ENCODE data around the gene MLANA. TPM values are rescaled to one million over a fixed set of nuclear protein-coding genes. Genes with fewer than 3 reads are reported as not detected.

Gene MLANA
- total and polyA plus RNA-seq, 10 of the 15 experiments (the other 5 are each of a cell fraction or from before 2014, with no cell fraction given): 0.11 to 0.26 (median 0.13) TPM; not detected in 6

DNA sequence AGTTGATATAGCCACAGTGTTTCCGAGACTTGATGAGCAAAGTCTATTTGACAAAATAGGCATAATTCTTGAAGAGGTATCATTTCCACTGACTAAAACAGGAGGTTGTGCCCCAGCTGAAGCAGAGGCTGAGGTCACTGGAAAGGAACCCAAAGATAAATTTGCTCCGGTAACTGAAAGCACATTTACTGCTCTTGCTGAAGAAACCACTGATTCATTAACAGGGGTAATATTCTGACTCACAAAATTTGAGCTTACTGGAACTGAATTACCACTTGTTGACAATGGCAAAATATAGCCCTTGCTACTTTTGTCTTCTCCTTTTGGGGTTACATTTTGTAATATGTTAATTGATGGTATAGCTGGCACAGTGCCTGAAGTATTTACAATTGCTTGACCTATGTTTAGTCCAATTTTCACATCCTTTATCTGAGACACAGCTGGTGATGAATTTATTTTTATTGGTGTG, 30.2 kb downstream of the MLANA start (continued):
- TF ChIP-seq, protein P1, sequence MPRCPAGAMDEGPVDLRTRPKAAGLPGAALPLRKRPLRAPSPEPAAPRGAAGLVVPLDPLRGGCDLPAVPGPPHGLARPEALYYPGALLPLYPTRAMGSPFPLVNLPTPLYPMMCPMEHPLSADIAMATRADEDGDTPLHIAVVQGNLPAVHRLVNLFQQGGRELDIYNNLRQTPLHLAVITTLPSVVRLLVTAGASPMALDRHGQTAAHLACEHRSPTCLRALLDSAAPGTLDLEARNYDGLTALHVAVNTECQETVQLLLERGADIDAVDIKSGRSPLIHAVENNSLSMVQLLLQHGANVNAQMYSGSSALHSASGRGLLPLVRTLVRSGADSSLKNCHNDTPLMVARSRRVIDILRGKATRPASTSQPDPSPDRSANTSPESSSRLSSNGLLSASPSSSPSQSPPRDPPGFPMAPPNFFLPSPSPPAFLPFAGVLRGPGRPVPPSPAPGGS (IDR thresholded peaks at IDR 0.05; ENCODE audit: borderline replicate concordance, insufficient read depth, low read depth, low read length, poor library complexity, severe bottlenecking): no peak
- TF ChIP-seq BHLHE40 (IDR thresholded peaks at IDR 0.05; ENCODE audit: borderline replicate concordance in 1 of 2, low read depth in 2 of 2, low read length in 1 of 2) (peak; percentile 45 to 62; a peak in 2 of 4 replicates), STAT1 (conservative IDR thresholded peaks at IDR 0.05) (no peak), SIX5 (IDR thresholded peaks at IDR 0.05; ENCODE audit: low read depth, low read length, severe bottlenecking) (no peak), PML (IDR thresholded peaks at IDR 0.05; ENCODE audit: low read length) (no peak), MEF2B (IDR thresholded peaks at IDR 0.05; ENCODE audit: partially characterized antibody, poor library complexity, severe bottlenecking) (peak; percentile 92), EP300 (IDR thresholded peaks at IDR 0.05; ENCODE audit: borderline replicate concordance in 1 of 2, control insufficient read depth in 1 of 2, low read depth in 2 of 2, low read length in 2 of 2) (peak; percentile 87 to 94; a peak in 3 of 4 replicates), SREBF2 (IDR thresholded peaks at IDR 0.05; ENCODE audit: low read length) (no peak), YBX1 (IDR thresholded peaks at IDR 0.05) (no peak), BMI1 (IDR thresholded peaks at IDR 0.05; ENCODE audit: borderline replicate concordance) (peak; percentile 46; the same call in 1 of the 2 replicates), YY1 (IDR thresholded peaks at IDR 0.05; ENCODE audit: low read depth, low read length) (no peak), CBX5 (IDR thresholded peaks at IDR 0.05; ENCODE audit: low read depth) (no peak), NR2C1 (IDR thresholded peaks at IDR 0.05) (peak; percentile 30; the same call in 1 of the 2 replicates), NR2C2 (IDR thresholded peaks at IDR 0.05; ENCODE audit: borderline replicate concordance, control insufficient read depth, insufficient read length, low read depth) (no peak)
- TF ChIP-seq, protein P2, sequence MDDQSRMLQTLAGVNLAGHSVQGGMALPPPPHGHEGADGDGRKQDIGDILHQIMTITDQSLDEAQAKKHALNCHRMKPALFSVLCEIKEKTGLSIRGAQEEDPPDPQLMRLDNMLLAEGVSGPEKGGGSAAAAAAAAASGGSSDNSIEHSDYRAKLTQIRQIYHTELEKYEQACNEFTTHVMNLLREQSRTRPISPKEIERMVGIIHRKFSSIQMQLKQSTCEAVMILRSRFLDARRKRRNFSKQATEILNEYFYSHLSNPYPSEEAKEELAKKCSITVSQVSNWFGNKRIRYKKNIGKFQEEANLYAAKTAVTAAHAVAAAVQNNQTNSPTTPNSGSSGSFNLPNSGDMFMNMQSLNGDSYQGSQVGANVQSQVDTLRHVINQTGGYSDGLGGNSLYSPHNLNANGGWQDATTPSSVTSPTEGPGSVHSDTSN (IDR thresholded peaks at IDR 0.05; ENCODE audit: insufficient replicate concordance, low read depth, low read length): no peak
- TF ChIP-seq, protein P3, sequence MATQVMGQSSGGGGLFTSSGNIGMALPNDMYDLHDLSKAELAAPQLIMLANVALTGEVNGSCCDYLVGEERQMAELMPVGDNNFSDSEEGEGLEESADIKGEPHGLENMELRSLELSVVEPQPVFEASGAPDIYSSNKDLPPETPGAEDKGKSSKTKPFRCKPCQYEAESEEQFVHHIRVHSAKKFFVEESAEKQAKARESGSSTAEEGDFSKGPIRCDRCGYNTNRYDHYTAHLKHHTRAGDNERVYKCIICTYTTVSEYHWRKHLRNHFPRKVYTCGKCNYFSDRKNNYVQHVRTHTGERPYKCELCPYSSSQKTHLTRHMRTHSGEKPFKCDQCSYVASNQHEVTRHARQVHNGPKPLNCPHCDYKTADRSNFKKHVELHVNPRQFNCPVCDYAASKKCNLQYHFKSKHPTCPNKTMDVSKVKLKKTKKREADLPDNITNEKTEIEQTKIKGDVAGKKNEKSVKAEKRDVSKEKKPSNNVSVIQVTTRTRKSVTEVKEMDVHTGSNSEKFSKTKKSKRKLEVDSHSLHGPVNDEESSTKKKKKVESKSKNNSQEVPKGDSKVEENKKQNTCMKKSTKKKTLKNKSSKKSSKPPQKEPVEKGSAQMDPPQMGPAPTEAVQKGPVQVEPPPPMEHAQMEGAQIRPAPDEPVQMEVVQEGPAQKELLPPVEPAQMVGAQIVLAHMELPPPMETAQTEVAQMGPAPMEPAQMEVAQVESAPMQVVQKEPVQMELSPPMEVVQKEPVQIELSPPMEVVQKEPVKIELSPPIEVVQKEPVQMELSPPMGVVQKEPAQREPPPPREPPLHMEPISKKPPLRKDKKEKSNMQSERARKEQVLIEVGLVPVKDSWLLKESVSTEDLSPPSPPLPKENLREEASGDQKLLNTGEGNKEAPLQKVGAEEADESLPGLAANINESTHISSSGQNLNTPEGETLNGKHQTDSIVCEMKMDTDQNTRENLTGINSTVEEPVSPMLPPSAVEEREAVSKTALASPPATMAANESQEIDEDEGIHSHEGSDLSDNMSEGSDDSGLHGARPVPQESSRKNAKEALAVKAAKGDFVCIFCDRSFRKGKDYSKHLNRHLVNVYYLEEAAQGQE (IDR thresholded peaks at IDR 0.05; ENCODE audit: low read depth, low read length): no peak
- TF ChIP-seq, protein P4, sequence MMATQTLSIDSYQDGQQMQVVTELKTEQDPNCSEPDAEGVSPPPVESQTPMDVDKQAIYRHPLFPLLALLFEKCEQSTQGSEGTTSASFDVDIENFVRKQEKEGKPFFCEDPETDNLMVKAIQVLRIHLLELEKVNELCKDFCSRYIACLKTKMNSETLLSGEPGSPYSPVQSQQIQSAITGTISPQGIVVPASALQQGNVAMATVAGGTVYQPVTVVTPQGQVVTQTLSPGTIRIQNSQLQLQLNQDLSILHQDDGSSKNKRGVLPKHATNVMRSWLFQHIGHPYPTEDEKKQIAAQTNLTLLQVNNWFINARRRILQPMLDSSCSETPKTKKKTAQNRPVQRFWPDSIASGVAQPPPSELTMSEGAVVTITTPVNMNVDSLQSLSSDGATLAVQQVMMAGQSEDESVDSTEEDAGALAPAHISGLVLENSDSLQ (IDR thresholded peaks at IDR 0.05): no peak
- TF ChIP-seq, protein P5, sequence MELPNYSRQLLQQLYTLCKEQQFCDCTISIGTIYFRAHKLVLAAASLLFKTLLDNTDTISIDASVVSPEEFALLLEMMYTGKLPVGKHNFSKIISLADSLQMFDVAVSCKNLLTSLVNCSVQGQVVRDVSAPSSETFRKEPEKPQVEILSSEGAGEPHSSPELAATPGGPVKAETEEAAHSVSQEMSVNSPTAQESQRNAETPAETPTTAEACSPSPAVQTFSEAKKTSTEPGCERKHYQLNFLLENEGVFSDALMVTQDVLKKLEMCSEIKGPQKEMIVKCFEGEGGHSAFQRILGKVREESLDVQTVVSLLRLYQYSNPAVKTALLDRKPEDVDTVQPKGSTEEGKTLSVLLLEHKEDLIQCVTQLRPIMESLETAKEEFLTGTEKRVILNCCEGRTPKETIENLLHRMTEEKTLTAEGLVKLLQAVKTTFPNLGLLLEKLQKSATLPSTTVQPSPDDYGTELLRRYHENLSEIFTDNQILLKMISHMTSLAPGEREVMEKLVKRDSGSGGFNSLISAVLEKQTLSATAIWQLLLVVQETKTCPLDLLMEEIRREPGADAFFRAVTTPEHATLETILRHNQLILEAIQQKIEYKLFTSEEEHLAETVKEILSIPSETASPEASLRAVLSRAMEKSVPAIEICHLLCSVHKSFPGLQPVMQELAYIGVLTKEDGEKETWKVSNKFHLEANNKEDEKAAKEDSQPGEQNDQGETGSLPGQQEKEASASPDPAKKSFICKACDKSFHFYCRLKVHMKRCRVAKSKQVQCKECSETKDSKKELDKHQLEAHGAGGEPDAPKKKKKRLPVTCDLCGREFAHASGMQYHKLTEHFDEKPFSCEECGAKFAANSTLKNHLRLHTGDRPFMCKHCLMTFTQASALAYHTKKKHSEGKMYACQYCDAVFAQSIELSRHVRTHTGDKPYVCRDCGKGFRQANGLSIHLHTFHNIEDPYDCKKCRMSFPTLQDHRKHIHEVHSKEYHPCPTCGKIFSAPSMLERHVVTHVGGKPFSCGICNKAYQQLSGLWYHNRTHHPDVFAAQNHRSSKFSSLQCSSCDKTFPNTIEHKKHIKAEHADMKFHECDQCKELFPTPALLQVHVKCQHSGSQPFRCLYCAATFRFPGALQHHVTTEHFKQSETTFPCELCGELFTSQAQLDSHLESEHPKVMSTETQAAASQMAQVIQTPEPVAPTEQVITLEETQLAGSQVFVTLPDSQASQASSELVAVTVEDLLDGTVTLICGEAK (IDR thresholded peaks at IDR 0.05; ENCODE audit: borderline replicate concordance): no peak
